ENCODE results near the gene PRRT4.

DNA sequence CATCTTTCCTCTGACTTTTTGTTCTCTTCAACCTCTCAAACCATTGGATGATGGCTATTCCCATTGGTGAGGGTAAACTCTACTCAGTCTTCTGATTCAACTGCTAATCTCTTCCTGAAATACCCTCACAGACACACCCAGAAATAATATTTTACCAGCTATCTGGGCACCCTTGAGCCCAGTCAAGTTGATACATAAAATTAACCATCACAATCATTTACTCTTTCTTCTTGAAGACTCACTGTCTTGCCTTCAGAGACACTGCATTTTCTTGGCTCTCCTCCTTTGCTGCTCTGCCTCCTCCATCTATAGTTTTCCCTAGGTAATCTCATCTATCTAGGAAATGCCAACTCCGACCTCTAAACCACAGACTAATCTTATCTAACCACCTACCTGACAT lies 12.6 kb upstream of the PRRT4 start:
- TF ChIP-seq, protein P1, sequence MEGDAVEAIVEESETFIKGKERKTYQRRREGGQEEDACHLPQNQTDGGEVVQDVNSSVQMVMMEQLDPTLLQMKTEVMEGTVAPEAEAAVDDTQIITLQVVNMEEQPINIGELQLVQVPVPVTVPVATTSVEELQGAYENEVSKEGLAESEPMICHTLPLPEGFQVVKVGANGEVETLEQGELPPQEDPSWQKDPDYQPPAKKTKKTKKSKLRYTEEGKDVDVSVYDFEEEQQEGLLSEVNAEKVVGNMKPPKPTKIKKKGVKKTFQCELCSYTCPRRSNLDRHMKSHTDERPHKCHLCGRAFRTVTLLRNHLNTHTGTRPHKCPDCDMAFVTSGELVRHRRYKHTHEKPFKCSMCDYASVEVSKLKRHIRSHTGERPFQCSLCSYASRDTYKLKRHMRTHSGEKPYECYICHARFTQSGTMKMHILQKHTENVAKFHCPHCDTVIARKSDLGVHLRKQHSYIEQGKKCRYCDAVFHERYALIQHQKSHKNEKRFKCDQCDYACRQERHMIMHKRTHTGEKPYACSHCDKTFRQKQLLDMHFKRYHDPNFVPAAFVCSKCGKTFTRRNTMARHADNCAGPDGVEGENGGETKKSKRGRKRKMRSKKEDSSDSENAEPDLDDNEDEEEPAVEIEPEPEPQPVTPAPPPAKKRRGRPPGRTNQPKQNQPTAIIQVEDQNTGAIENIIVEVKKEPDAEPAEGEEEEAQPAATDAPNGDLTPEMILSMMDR (conservative IDR thresholded peaks at IDR 0.05 in 1 of 2, IDR thresholded peaks at IDR 0.05 in 1 of 2; ENCODE audit: extremely low read depth in 1 of 2, insufficient read depth in 1 of 2, low read depth in 1 of 2, low read length in 2 of 2), result no peak
- no peak for TF ChIP-seq EZH2 (IDR thresholded peaks at IDR 0.05; ENCODE audit: borderline replicate concordance, low read length)
